H9 (cell line): Measurements from ENCODE around the gene DEAF1. TPM values are rescaled to one million over a fixed set of nuclear protein-coding genes. Genes with fewer than 3 reads are reported as not detected.

Experiments used
- DNase-seq: peaks from one replicate; pipeline ENCODE4 v3.0.0-alpha.2; 2017
- H2AFZ ChIP-seq: one replicate; pipeline ENCODE4 v1.6.1; 2013; ENCODE audit warnings: mild to moderate bottlenecking, low read length, control low read depth, moderate library complexity
- H2AK5ac ChIP-seq: 2 replicates; pipeline ENCODE4 v1.6.1; 2013; ENCODE audit warnings: low read length, control low read depth, mixed read lengths; ENCODE audit not compliant: insufficient read length
- H2BK120ac ChIP-seq: one replicate; pipeline ENCODE4 v1.6.1; 2013; ENCODE audit warnings: low read depth, mild to moderate bottlenecking, low read length, control low read depth, inconsistent platforms; ENCODE audit not compliant: poor library complexity, severe bottlenecking
- H2BK12ac ChIP-seq: 2 replicates; pipeline ENCODE4 v1.6.1; 2013; ENCODE audit warnings: low read length, control low read depth, mixed read lengths, low read depth; ENCODE audit not compliant: insufficient read length
- H2BK15ac ChIP-seq: 2 replicates; pipeline ENCODE4 v1.6.1; 2013; ENCODE audit warnings: low read depth, low read length, control low read depth
- H2BK20ac ChIP-seq: one replicate; pipeline ENCODE4 v1.6.1; 2013; ENCODE audit warnings: low read depth, mild to moderate bottlenecking, low read length, control low read depth, inconsistent platforms; ENCODE audit not compliant: poor library complexity, severe bottlenecking
- H2BK5ac ChIP-seq: 2 replicates; pipeline ENCODE4 v1.6.1; 2013; ENCODE audit warnings: low read length, control low read depth, mixed read lengths; ENCODE audit not compliant: insufficient read length
- H3K14ac ChIP-seq: 2 replicates; pipeline ENCODE4 v1.6.1; 2013; ENCODE audit warnings: low read length, control low read depth; ENCODE audit not compliant: insufficient read depth
- H3K18ac ChIP-seq: 2 replicates; pipeline ENCODE4 v1.6.1; 2013; ENCODE audit warnings: low read depth, mild to moderate bottlenecking, mixed read lengths, low read length, control low read depth; ENCODE audit not compliant: insufficient read length
- H3K23ac ChIP-seq: 2 replicates; pipeline ENCODE4 v1.6.1; 2013; ENCODE audit warnings: low read length, control low read depth, mixed read lengths, low read depth; ENCODE audit not compliant: insufficient read length
- H3K23me2 ChIP-seq: 2 replicates; pipeline ENCODE4 v1.6.1; 2013; ENCODE audit warnings: low read depth, mild to moderate bottlenecking, mixed read lengths, low read length, control low read depth; ENCODE audit not compliant: insufficient read length, poor library complexity, severe bottlenecking
- H3K27ac ChIP-seq: 2 replicates; pipeline ENCODE4 v1.5.1; 2013; ENCODE audit warnings: low read length, control low read depth, mixed read lengths, low read depth; ENCODE audit not compliant: insufficient read length
- H3K27me3 ChIP-seq: 2 replicates; pipeline ENCODE4 v1.6.1; 2013; ENCODE audit warnings: low read length, control low read depth, inconsistent platforms; ENCODE audit not compliant: insufficient read depth
- H3K4ac ChIP-seq: 2 replicates; pipeline ENCODE4 v1.6.1; 2013; ENCODE audit warnings: low read depth, mild to moderate bottlenecking, control low read depth, inconsistent platforms, low read length, moderate library complexity
- H3K4me1 ChIP-seq: 2 replicates; pipeline ENCODE4 v1.6.1; 2013; ENCODE audit warnings: low read length, control low read depth, inconsistent platforms; ENCODE audit not compliant: insufficient read depth
- H3K4me2 ChIP-seq: 2 replicates; pipeline ENCODE4 v1.6.1; 2013; ENCODE audit warnings: low read length, control low read depth, mixed read lengths; ENCODE audit not compliant: insufficient read length, insufficient read depth
- H3K56ac ChIP-seq: 2 replicates; pipeline ENCODE4 v1.6.1; 2013; ENCODE audit warnings: low read depth, mild to moderate bottlenecking, mixed read lengths, low read length, control low read depth; ENCODE audit not compliant: insufficient read length
- H3K79me1 ChIP-seq: 2 replicates; pipeline ENCODE4 v1.6.1; 2013; ENCODE audit warnings: low read depth, mild to moderate bottlenecking, moderate library complexity, low read length, control low read depth, inconsistent platforms; ENCODE audit not compliant: insufficient read depth, poor library complexity, severe bottlenecking
- H3K79me2 ChIP-seq: 2 replicates; pipeline ENCODE4 v1.6.1; 2013; ENCODE audit warnings: low read length, control low read depth, inconsistent platforms; ENCODE audit not compliant: insufficient read depth
- H3K9ac ChIP-seq: 2 replicates; pipeline ENCODE4 v1.6.1; 2013; ENCODE audit warnings: low read length, control low read depth, mixed read lengths; ENCODE audit not compliant: insufficient read length; ENCODE audit errors: extremely low read depth
- H3K9me3 ChIP-seq: one replicate; pipeline ENCODE4 v1.6.1; 2013; ENCODE audit warnings: low read depth, low read length, inconsistent platforms; ENCODE audit not compliant: control insufficient read depth
- H3T11ph ChIP-seq: one replicate; pipeline ENCODE4 v1.6.1; 2013; ENCODE audit warnings: mild to moderate bottlenecking, low read length, control low read depth, inconsistent platforms
- H4K20me1 ChIP-seq: one replicate; pipeline ENCODE4 v1.6.1; 2013; ENCODE audit not compliant: control insufficient read depth, insufficient read length, insufficient read depth
- H4K5ac ChIP-seq: 2 replicates; pipeline ENCODE4 v1.6.1; 2013; ENCODE audit warnings: low read depth, mild to moderate bottlenecking, mixed read lengths, low read length, control low read depth; ENCODE audit not compliant: insufficient read length
- H4K8ac ChIP-seq: replicated peaks from 2 replicates; pipeline ENCODE4 v1.6.1; 2013; ENCODE audit warnings: low read length, control low read depth, mixed read lengths, low read depth; ENCODE audit not compliant: insufficient read length
- H4K91ac ChIP-seq: 2 replicates; pipeline ENCODE4 v1.6.1; 2013; ENCODE audit warnings: low read depth, mild to moderate bottlenecking, moderate library complexity, mixed read lengths, low read length, control low read depth; ENCODE audit not compliant: insufficient read length
- H3K27ac Mint-ChIP-seq, 3 experiments: 2 replicates in 2 of 3; 3 replicates in 1 of 3; pipeline ENCODE4 v1.8.0; 2020 to 2021; ENCODE audit warnings: mixed read lengths in 3 of 3, mild to moderate bottlenecking in 1 of 3, moderate library complexity in 1 of 3
- H3K27me3 Mint-ChIP-seq: 2 replicates; pipeline ENCODE4 v1.8.0; 2021; ENCODE audit warnings: low read depth, mild to moderate bottlenecking, moderate library complexity, mixed read lengths
- H3K36me3 Mint-ChIP-seq, 3 experiments: 2 replicates in 2 of 3; 3 replicates in 1 of 3; pipeline ENCODE4 v1.8.0; 2020 to 2021; ENCODE audit warnings: low read depth in 3 of 3, mixed read lengths in 3 of 3; ENCODE audit not compliant: insufficient read depth in 1 of 3
- H3K4me1 Mint-ChIP-seq, 2 experiments: 2 replicates each; pipeline ENCODE4 v1.8.0; 2020; ENCODE audit warnings: mixed read lengths in 2 of 2
- H3K4me3 Mint-ChIP-seq, 2 experiments: 2 replicates in 1 of 2; 3 replicates in 1 of 2; pipeline ENCODE4 v1.8.0; 2020 to 2021; ENCODE audit warnings: mild to moderate bottlenecking in 2 of 2, mixed read lengths in 2 of 2, moderate library complexity in 1 of 2
- H3K9me3 Mint-ChIP-seq, 2 experiments: 2 replicates in 1 of 2; 3 replicates in 1 of 2; pipeline ENCODE4 v1.8.0; 2020; ENCODE audit warnings: mild to moderate bottlenecking in 2 of 2, mixed read lengths in 2 of 2, moderate library complexity in 1 of 2
- WGBS: extraction: QIAGEN DNeasy Blood & Tissue Kit; methylation state at CpG from one replicate; pipeline ENCODE4 v1.1.7; 2013; ENCODE audit warnings: missing lambda C conversion rate, low lambda C conversion rate, mixed read lengths; ENCODE audit not compliant: insufficient read length; ENCODE audit errors: extremely low coverage; 5-methylcytosine and 5-hydroxymethylcytosine counted together
- total RNA-seq: library from RNA; stranded (reverse); gene quantifications from 2 replicates; pipeline ENCODE4 v1.2.1, GENCODE V29; 2021
- TF ChIP-seq, protein P1 (sequence below): fragments of 200-600 bp; sonication (generic); conservative IDR thresholded peaks from 3 replicates; pipeline ENCODE4 v1.8.0; 2021; ENCODE audit warnings: antibody characterized with exemption, mild to moderate bottlenecking

The DEAF1 gene
- total RNA-seq, 1 experiment from 2014 or later, result 67.3 TPM

DNA sequence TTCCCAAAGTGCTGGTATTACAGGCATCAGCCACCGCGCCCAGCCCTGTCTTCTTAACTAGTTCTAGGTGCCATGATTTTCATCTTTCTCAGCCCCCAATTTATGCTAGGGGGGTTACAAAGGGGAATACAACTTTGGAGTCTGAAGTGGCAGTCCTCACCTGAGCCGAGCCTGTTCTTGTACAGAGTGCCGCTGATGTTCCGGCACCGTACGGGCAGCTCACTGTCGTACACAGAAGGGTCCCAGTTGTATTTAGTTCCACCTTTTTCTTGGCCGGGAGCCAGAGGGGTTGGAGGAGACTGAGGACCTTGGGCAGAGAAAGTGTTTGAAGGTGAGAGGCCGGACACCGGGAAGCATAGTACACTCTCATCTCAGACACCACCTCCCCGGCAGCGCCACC is 7.3 kb downstream of the DEAF1 start:
- Mint-ChIP-seq H3K27ac (no peak overlapping the region), H3K27me3 (no peaks in the 10 kb centered on the region), H3K4me3 (no peak overlapping the region), H3K4me1 (peaks cover 27 to 34% of the 10 kb centered on the region in 2 experiments), H3K9me3 (no peaks in the 10 kb centered on the region), H3K36me3 (peaks cover 50 to 75% (median 66%) of the 10 kb centered on the region in 3 experiments)
- peaks cover 3% of the 10 kb centered on the region; the same call in 1 of the 2 replicates for H3K79me2 ChIP-seq
- no peak for DNase-seq
- H2BK20ac ChIP-seq, result no peak overlapping the region
- 0 out of 2 replicates have a peak, but pooled peaks cover 2% of the 10 kb centered on the region for H3K4me1 ChIP-seq
- no peak overlapping the region for H3K27ac ChIP-seq
- H3K9ac ChIP-seq, result no peak overlapping the region
- no peak overlapping the region for H2BK15ac ChIP-seq
- no peak overlapping the region for H2BK5ac ChIP-seq
- WGBS, result no CpG with 5 or more reads among the region's 13 CpGs
- H3K23ac ChIP-seq, result no peak overlapping the region
- H2AK5ac ChIP-seq, result no peak overlapping the region
- H4K91ac ChIP-seq, result no peak overlapping the region
- no peaks in the 10 kb centered on the region for H3K27me3 ChIP-seq
- no peak overlapping the region for H3K56ac ChIP-seq
- no peaks in the 10 kb centered on the region for H4K20me1 ChIP-seq
- H3K4ac ChIP-seq, result no peak overlapping the region
- H3K4me2 ChIP-seq, result no peak overlapping the region
- H4K5ac ChIP-seq, result no peak overlapping the region
- TF ChIP-seq, protein P1, sequence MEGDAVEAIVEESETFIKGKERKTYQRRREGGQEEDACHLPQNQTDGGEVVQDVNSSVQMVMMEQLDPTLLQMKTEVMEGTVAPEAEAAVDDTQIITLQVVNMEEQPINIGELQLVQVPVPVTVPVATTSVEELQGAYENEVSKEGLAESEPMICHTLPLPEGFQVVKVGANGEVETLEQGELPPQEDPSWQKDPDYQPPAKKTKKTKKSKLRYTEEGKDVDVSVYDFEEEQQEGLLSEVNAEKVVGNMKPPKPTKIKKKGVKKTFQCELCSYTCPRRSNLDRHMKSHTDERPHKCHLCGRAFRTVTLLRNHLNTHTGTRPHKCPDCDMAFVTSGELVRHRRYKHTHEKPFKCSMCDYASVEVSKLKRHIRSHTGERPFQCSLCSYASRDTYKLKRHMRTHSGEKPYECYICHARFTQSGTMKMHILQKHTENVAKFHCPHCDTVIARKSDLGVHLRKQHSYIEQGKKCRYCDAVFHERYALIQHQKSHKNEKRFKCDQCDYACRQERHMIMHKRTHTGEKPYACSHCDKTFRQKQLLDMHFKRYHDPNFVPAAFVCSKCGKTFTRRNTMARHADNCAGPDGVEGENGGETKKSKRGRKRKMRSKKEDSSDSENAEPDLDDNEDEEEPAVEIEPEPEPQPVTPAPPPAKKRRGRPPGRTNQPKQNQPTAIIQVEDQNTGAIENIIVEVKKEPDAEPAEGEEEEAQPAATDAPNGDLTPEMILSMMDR, result no peak
- H3T11ph ChIP-seq, result no peak overlapping the region
- H3K23me2 ChIP-seq, result no peaks in the 10 kb centered on the region
- H3K18ac ChIP-seq, result no peak overlapping the region
- H2BK12ac ChIP-seq, result no peak overlapping the region
- no peak overlapping the region for H2BK120ac ChIP-seq
- no peaks in the 10 kb centered on the region for H3K9me3 ChIP-seq
- no peak overlapping the region for H3K14ac ChIP-seq
- peaks cover 3% of the 10 kb centered on the region for H3K79me1 ChIP-seq
- H4K8ac ChIP-seq, result no peak overlapping the region
- H2AFZ ChIP-seq, result no peak overlapping the region
